GM19035 (cell line): Measurements from ENCODE around the gene SLC9A4.
"Not testable (repeated sequence)": the region's sequence is repeated elsewhere in the genome, so short reads cannot be mapped to it uniquely, and the experiment has no call there.

Source experiments
- ATAC-seq: cut with Tn5 transposase; IDR thresholded peaks from one replicate; pipeline ENCODE4 v1.9.1; 2021; ENCODE audit not compliant: unreplicated experiment

SLC9A4 gene

DNA sequence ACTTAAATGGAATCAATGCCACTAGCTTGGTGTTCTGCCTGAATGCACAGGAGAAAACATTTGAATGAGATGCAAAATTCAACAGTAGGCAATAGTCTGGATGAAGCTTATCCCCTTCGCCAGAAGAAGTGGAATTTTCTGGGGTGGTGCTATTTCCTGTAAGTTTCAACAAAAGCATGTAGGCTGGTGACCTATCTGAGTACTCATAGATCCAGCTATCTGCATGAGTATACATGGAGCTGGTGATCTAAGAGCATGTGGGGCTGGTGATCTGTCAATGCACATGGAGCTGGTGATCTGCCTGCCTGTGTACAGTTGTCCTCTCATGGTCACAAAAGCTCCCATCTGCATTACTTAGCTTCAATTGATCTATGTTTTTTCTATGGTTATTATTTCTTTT is 71.2 kb downstream of the SLC9A4 start:
- no peak for ATAC-seq

DNA sequence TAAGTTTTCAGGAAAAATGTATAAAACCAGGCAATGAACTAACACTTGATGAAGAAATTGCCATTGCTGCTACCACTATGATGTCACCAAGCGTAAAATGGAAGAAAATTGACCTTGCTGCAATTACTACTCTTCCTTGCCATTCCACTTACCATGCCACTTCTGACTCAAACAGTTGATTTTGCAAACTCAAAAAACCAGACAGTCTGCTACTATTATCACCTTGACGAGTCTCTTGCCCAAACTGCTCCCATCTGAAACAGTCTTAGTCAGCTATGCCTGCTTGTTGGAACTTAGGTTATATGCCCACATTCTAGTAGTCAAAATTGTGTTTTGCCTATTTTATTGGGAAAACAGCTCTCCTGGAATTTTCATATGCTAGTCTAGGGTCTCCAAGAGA is 74.4 kb downstream of the SLC9A4 start:
- no peak for ATAC-seq

DNA sequence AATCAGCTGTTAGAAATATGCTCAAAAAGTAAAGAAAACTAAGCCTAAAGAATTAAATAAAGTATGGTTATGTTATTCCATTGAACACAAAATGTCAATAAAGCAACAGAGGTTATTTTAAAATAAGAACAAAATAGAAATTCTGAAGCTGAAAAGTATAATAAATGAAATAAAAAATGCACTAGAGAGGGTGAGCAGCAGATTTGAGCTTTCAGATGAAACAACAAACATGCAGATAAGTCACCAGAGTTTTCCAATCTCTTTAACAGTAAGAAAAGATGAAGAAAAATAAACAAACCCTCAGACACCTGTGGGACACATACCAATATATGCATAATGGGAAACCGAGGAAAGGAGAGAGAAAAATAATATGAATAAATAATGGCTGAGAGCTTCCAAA is 76.0 kb downstream of the SLC9A4 start:
- ATAC-seq = no peak

DNA sequence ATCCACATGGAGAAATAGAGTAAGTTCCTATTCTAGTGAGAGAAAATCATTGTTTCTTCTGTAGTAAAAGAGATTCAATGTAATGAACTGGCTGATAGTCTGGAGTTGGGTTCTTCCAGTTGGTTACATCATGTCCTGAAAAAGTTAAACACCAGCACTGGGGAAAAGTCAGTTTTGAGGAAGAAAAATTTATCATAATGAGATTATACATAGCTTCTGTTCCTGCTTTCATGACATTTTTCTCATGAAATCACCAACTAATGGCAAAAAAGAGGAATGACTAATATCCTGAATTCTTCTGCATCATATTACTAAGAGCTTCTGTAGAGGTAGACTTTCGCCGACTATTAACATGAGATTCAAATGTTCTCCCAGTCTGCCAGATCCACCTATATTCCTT is 77.1 kb downstream of the SLC9A4 start:
- ATAC-seq = no peak

DNA sequence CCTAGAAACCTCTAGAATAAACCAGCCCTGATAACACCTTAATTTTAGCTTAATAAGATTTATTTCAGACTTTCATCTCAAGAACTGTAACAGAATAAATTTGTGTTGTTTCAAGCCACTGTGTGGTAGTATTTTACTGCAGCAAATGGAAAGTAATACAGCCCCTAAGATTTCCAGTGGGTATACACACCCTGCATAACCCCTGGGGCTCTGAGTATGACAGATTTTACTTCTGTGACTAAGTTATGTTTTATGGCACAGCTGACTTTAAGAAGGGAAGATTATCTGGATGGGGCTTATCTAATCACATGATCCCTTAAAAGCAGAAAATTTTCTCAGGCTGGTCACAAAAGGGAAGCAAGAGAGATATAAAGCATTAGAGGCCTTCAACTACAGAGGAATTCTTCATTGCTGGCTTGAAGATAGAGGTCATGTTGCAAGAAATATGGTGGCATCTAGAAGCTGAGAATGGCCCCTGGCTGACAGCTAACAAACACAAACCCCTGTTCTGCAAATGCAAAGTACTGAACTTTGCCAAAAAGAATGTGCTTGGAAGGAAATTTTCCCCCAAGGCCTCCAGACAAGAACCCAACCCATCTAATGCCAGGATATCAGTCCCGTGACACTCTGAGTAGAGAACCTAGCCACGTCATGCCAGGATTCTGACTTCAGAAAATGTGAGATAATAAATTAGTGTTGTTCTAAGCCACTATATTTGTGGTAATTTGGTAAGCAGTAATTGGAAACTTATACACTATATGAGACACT is 78.5 kb downstream of the SLC9A4 start:
- ATAC-seq = no peak

DNA sequence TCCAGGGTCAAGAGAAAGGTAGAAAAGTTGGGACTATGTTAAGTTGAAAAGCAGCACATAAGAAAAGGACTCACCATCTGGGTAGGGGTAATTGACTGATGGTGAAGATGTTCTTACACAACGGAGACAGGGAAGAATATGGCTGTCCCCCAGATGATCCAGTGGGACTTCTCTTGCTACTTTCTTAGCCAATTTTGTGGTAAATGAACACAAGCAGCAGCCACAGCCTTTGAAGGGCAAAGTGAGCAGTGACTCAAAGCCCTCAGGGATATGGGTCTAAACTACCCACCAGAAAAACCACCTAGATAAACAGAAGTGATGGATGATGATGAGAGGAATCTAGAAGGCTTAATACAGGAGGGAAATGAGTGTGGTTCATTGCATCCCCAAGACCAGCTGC is 80.6 kb downstream of the SLC9A4 start:
- ATAC-seq = no peak

DNA sequence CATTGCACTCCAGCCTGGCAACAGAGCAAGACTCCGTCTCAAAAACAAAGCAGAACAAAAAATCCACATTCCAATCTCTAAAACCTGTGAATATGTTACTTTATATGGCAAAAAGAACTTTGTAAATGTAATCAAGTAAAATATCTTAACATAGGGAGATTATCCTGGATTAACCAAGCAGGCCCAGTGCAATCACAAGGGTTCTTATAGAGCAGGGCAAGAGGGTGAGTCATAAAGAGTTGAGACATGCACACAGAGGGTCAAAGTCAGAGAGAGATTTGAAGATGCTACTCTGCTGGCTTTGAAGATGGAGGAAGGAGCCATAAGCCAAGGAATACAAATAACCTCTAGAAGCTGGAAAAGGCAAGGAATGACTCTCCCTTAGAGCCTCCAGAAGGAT is 85.4 kb downstream of the SLC9A4 start:
- ATAC-seq = no peak

DNA sequence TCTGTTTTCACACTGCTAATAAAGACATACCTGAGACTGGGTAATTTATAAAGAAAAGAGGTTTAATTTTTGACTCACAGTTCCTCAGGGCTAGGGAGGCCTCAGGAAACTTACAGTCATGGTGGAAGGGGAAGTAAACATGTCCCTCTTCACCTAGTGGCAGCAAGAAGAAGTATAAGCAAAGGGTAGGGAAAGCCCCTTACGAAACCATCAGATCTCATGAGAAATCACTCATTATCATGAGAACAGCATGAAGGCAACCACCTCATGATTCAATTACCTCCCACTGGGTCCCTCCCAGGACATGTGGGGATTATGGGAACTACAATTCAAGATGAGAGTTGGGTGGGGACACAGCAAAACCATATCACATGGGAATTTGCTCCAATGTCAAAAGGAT is 89.5 kb downstream of the SLC9A4 start:
- ATAC-seq = not testable (repeated sequence)

DNA sequence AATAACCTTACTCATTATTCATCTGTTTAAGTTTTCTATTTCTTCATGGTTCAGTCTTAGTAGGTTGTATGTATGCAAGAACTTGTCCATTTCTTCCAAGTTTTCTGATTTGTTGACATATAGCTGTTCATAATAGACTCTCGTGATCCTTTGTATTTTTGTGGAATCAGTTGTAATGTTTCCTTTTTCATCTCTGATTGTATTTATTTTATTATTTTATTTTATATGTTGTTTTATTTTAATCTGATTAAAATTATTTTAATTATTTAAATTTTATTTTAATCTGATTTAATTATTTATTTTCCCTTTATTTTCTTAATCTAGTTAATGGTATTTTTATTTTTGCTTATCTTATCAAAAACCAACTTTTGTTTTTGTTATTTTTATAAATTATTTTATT is 102.9 kb downstream of the SLC9A4 start:
- no peak for ATAC-seq

DNA sequence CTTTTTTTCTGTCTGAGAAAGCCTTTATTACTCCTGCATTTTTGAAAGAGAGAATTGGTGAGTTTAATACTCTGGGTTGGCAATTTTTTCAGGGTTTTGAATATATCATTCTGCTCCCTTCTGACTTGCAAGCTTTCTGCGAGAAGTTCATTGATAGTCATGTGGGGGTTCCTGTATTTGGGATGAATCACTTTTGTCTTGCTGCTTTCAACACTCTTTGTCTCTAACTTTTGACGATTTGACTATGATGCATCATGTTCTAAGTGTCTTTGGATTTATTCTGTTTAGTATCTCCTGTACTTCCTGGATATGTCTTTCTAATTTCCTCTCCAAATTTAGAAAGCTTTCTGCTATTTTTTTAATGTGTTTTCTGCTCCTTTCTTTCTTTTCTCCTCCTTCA is 105.3 kb downstream of the SLC9A4 start:
- no peak for ATAC-seq

DNA sequence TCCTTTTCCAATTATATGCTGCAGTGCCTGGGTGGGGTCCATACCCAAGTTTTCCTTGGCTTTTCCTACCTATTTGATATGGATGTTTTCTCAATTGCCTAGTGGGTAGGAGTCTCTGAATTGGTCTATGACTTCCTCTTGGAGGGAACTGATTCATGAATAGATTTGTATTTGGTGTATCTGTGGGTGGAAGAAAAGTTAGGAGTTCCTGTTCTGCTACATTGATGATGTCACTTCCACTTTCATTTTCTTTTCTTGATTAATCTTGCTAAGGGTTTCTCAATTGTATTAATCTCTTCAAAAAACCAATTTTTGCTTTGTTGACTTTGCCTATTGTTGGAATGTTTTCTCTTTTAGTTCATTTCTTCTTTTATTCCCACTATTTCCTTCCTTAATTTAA is 108.9 kb downstream of the SLC9A4 start:
- ATAC-seq = no peak

DNA sequence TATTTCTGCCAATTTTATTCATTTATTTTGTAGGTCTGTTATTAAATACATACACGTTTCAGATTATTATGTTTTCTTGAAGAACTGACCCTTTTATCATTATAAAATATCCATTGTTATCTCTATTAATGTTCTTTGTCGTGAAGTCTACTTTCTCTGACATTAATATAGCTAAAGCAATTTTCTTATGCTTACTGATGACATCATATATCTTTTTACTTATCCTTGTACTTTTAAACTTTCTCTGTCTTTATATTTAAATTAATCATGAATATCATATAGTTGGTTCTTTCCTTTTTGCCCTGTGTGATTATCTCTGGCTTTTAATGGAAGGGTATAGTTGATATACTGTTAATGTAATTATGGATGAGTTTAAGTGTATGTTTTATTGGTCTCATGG is 109.8 kb downstream of the SLC9A4 start:
- no peak for ATAC-seq
